Uterus (tissue), 4 donors: ENCODE results near the gene ZNF69. TPM values are rescaled to one million over a fixed set of nuclear protein-coding genes. Genes with fewer than 3 reads are reported as not detected.
"Not testable (repeated sequence)": the region's sequence is repeated elsewhere in the genome, so short reads cannot be mapped to it uniquely, and the experiment has no call there.

Experiments
- DNase-seq, 2 donors: peaks; one replicate each; pipeline ENCODE4 v3.0.0-alpha.2; 2019 to 2020
- H3K27ac ChIP-seq, 2 donors: fragments of 200-600 bp; sonication (generic); 1 replicate in 1 of 2; 2 replicates in 1 of 2; pipeline ENCODE4 v1.5.1; 2016 to 2018
- H3K27me3 ChIP-seq, 2 donors: fragments of 200-600 bp; sonication (generic); one replicate each; pipeline ENCODE4 v1.5.1; 2018 to 2019; ENCODE audit warnings: control low read depth in 1 of 2
- H3K36me3 ChIP-seq, 2 donors: fragments of 200-600 bp; sonication (generic); one replicate each; pipeline ENCODE4 v1.5.1; 2019; ENCODE audit warnings: control low read depth in 1 of 2
- H3K4me1 ChIP-seq, 2 donors: fragments of 200-600 bp; sonication (generic); one replicate each; pipeline ENCODE4 v1.5.1; 2018 to 2019; ENCODE audit warnings: control low read depth in 1 of 2
- H3K4me3 ChIP-seq, 2 donors: fragments of 200-600 bp; sonication (generic); 1 replicate in 1 of 2; 2 replicates in 1 of 2; pipeline ENCODE4 v1.5.1; 2018 to 2019; ENCODE audit warnings: mild to moderate bottlenecking in 1 of 2
- H3K9me3 ChIP-seq, 2 donors: fragments of 200-600 bp; sonication (generic); one replicate each; pipeline ENCODE4 v1.5.1; 2019; ENCODE audit warnings: control low read depth in 1 of 2
- POLR2A ChIP-seq, 2 donors: fragments of 450-650 bp; IDR thresholded peaks; one replicate each; pipeline ENCODE4 v1.6.1; 2016; ENCODE audit warnings: antibody characterized with exemption in 2 of 2, mild to moderate bottlenecking in 1 of 2, moderate library complexity in 1 of 2
- intact Hi-C: fragments of 100-400 bp; cut with DNase I; formaldehyde crosslinking; loops from one replicate; pipeline ENCODE4 v1.15.1; 2023; ENCODE audit warnings: low total_unique reads
- total RNA-seq, 4 donors: library from RNA; depleted of rRNA in 3 of 4; stranded (reverse); fragments of >200 nt in 3 of 4; gene quantifications; one replicate each; pipeline versions ENCODE4 v1.1.0 to v1.2.4, GENCODE V29; 2014 to 2023
- TF ChIP-seq, protein P1 (sequence below), 4 experiments: fragments of 200-600 bp in 2 of 4; fragments of 450-650 bp in 2 of 4; sonication (generic) in 2 of 4; IDR thresholded peaks; one replicate each; pipeline ENCODE4 v1.5.1; 2016 to 2019; ENCODE audit warnings: antibody characterized with exemption in 4 of 4, mild to moderate bottlenecking in 2 of 4, moderate library complexity in 1 of 4
- donor health status: DM: yes; HTN: yes; CAD: no.

ZNF69 gene
- total RNA-seq, 4 donors from 2014 or later: 1.2 to 16.1 (median 10.7) TPM

DNA sequence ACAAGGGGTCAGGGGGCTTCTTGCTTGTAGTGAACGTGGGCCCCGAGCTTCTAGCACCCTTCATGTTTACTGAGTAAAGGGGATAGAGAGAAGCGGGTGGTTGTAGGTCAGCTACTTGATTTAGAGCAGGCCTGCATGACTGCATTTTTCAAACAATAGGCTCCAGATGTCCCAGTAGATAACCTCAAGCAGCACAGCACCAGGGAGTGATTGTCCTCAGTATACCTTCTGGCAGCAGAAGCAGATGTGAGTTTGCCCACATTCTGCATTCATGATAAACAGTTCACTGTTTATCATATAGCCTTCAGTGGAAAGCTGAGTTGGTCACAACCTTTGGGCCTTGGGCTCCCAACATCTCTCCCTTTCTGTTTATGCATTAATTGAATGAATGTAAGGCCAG is 34.2 kb upstream of the ZNF69 start:
- H3K27me3 ChIP-seq: no peaks in the 10 kb centered on the region
- no peaks in the 10 kb centered on the region for H3K36me3 ChIP-seq
- no peaks in the 10 kb centered on the region for H3K9me3 ChIP-seq
- H3K4me3 ChIP-seq: no peak overlapping the region
- no peak overlapping the region for H3K27ac ChIP-seq
- intact Hi-C loops: no loop called here
- TF ChIP-seq, protein P1, sequence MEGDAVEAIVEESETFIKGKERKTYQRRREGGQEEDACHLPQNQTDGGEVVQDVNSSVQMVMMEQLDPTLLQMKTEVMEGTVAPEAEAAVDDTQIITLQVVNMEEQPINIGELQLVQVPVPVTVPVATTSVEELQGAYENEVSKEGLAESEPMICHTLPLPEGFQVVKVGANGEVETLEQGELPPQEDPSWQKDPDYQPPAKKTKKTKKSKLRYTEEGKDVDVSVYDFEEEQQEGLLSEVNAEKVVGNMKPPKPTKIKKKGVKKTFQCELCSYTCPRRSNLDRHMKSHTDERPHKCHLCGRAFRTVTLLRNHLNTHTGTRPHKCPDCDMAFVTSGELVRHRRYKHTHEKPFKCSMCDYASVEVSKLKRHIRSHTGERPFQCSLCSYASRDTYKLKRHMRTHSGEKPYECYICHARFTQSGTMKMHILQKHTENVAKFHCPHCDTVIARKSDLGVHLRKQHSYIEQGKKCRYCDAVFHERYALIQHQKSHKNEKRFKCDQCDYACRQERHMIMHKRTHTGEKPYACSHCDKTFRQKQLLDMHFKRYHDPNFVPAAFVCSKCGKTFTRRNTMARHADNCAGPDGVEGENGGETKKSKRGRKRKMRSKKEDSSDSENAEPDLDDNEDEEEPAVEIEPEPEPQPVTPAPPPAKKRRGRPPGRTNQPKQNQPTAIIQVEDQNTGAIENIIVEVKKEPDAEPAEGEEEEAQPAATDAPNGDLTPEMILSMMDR (IDR thresholded peaks at IDR 0.05): no peak
- no peak for TF ChIP-seq POLR2A (IDR thresholded peaks at IDR 0.05)
- DNase-seq: no peak
- no peaks in the 10 kb centered on the region for H3K4me1 ChIP-seq

DNA sequence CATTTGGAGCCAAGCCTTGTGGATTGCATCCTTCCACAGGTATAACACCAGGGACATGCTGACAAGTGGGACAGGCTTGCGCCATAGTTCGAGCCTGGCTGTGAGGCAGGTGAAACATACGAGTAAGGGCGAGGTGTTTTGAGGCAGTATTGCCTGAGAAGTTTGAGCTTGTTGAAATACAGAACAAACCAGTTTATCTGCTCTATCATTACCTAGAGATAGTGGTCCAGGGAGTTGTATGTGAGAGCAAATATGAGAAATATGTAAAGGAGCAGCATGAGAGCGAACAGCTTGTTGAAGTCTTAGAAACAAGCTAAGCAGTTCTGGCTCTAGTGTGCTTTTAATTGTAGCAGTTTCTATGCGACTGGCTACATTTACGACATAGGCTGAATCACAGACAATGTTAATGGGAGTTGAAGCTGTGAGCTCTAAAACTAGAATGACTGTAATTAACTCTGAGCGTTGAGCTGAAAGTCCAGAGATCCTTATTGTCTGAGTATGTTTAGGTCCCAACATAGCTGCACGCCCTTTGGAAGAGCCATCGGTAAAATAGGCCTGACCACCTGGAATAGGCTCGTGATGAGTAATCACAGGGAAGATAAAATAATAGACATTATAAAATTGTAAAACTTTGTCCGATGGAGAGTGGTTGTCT is 30.9 kb upstream of the ZNF69 start:
- no peak overlapping the region for H3K4me3 ChIP-seq
- intact Hi-C loops: no loop called here
- H3K27me3 ChIP-seq: no peaks in the 10 kb centered on the region
- H3K36me3 ChIP-seq: no peaks in the 10 kb centered on the region
- no peaks in the 10 kb centered on the region for H3K4me1 ChIP-seq
- H3K27ac ChIP-seq: no peak overlapping the region
- no peak for TF ChIP-seq POLR2A (IDR thresholded peaks at IDR 0.05)
- TF ChIP-seq, protein P1 (IDR thresholded peaks at IDR 0.05): no peak
- DNase-seq: no peak
- H3K9me3 ChIP-seq: peaks cover 0 to 7% of the 10 kb centered on the region in 2 donors

DNA sequence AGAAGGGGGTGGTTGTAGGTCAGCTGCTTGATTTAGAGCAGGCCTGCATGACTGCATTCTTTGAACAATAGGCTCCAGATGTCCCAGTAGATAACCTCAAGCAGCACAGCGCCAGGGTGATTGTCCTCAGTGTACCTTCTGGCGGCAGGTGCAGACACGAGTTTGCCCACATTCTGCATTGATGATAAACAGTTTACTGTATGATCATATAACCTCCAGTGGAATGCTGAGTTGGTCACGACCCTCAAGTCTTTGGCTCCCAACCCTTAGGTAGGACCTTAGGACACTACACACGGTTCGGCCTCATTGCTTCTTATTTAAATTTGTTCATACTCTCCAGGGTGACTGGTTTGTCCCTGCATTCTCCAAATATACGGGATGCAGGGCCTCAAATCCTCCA is 26.9 kb upstream of the ZNF69 start:
- peaks cover 0 to 13% of the 10 kb centered on the region in 2 donors for H3K9me3 ChIP-seq
- H3K27ac ChIP-seq: no peak overlapping the region

DNA sequence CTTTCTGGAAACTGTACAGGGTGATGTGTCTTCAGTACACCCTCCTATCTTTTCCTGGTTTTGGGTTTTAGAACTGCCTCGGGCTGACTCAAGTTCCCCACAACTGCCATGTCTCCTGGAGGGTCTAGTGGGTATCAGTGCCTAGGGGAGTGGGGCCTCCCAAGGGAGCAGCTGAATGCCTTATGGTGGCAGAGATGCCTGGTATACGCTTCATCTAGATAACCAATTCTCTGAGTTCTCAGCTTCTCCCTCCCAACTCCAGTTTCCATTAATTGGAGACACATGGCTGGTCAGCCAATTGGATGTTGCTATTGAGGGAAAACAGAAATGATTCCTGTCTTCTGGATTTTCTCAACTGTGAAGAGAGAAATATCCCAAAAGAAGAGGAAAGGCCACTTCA is 26.3 kb upstream of the ZNF69 start:
- Histone ChIP-seq H3K4me3 (no peak overlapping the region), H3K27me3 (no peaks in the 10 kb centered on the region), H3K9me3 (peaks cover 0 to 13% of the 10 kb centered on the region in 2 donors), H3K27ac (no peak overlapping the region), H3K36me3 (no peaks in the 10 kb centered on the region), H3K4me1 (no peaks in the 10 kb centered on the region)
- intact Hi-C loops: no loop called here
- DNase-seq: no peak
- TF ChIP-seq, protein P1 (IDR thresholded peaks at IDR 0.05): no peak
- TF ChIP-seq POLR2A (IDR thresholded peaks at IDR 0.05): no peak

More for the DNA sequence above, 26.9 kb upstream of the ZNF69 start:
- Histone ChIP-seq H3K36me3 (no peaks in the 10 kb centered on the region), H3K4me3 (no peak overlapping the region), H3K27me3 (no peaks in the 10 kb centered on the region), H3K4me1 (no peaks in the 10 kb centered on the region)
- no peak for DNase-seq
- intact Hi-C loops: no loop called here
- no peak for TF ChIP-seq POLR2A (IDR thresholded peaks at IDR 0.05)
- TF ChIP-seq, protein P1 (IDR thresholded peaks at IDR 0.05): no peak

DNA sequence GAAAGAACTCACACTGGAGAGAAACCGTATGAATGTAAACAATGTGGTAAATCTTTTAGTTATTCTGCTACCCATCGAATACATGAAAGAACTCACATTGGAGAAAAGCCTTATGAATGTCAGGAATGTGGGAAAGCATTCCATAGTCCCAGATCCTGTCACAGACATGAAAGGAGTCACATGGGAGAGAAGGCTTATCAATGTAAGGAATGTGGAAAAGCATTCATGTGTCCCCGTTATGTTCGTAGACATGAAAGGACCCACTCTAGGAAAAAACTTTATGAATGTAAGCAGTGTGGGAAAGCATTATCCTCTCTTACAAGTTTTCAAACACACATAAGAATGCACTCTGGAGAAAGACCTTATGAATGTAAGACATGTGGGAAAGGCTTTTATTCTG is 19.8 kb upstream of the ZNF69 start:
- H3K36me3 ChIP-seq, H3K4me1 ChIP-seq, DNase-seq, intact Hi-C loops, H3K4me3 ChIP-seq, H3K27ac ChIP-seq, H3K27me3 ChIP-seq: not testable (repeated sequence)
- H3K9me3 ChIP-seq: peaks cover 0 to 35% of the 10 kb centered on the region in 2 donors

DNA sequence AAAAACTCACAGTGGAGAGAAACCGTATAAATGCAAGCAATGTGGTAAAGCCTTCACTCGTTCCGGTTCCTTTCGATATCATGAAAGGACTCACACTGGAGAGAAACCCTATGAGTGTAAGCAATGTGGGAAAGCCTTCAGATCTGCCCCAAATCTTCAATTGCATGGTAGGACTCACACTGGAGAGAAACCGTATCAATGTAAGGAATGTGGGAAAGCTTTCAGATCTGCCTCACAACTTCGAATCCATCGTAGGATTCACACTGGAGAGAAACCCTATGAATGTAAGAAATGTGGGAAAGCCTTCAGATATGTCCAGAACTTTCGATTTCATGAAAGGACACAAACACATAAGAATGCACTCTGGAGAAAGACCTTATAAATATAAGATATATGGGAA is 19.4 kb upstream of the ZNF69 start:
- no peak overlapping the region for H3K27ac ChIP-seq
- intact Hi-C loops: no loop called here
- TF ChIP-seq POLR2A (IDR thresholded peaks at IDR 0.05): no peak
- TF ChIP-seq, protein P1 (IDR thresholded peaks at IDR 0.05): no peak
- no peak for DNase-seq
- H3K4me1 ChIP-seq: no peaks in the 10 kb centered on the region
- H3K27me3 ChIP-seq: no peaks in the 10 kb centered on the region
- H3K9me3 ChIP-seq: peaks cover 0 to 35% of the 10 kb centered on the region in 2 donors
- H3K4me3 ChIP-seq: no peak overlapping the region
- no peaks in the 10 kb centered on the region for H3K36me3 ChIP-seq
